ENCODE data around the gene NFKBIE. TPM values are rescaled to one million over a fixed set of nuclear protein-coding genes. Genes with fewer than 3 reads are reported as not detected.

Gene NFKBIE
- total and polyA plus RNA-seq, 8 donors, result 0.89 to 23.5 (median 10.3) TPM; not detected in 2

DNA sequence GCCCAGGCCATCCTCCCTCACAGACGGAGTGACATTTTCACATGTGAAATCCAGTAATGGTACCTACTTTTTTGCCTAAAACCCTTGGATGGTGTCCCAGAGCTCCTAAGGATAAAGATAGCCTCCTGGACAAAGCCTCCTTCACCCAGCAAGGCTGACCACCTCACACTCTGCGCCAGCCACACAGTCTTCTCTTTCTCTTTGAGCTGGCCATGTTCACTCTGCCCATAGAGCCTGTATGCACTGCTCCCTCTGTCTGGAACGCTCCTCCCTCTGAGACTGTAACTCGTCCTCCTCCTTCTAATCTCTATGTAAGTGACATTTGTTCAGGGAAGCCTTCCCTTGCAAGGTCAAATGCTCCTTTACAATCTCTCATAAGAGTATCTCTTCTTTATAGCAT lies 19.5 kb upstream of the NFKBIE start:
- H3K4me3 ChIP-seq, result no peak overlapping the region
- no peaks in the 10 kb centered on the region for H3K4me1 ChIP-seq
- no peak for DNase-seq
- TF ChIP-seq POLR2AphosphoS5 (IDR thresholded peaks at IDR 0.05) (no peak), EP300 (IDR thresholded peaks at IDR 0.05) (no peak), POLR2A (IDR thresholded peaks at IDR 0.05) (no peak)
- TF ChIP-seq, protein P1, sequence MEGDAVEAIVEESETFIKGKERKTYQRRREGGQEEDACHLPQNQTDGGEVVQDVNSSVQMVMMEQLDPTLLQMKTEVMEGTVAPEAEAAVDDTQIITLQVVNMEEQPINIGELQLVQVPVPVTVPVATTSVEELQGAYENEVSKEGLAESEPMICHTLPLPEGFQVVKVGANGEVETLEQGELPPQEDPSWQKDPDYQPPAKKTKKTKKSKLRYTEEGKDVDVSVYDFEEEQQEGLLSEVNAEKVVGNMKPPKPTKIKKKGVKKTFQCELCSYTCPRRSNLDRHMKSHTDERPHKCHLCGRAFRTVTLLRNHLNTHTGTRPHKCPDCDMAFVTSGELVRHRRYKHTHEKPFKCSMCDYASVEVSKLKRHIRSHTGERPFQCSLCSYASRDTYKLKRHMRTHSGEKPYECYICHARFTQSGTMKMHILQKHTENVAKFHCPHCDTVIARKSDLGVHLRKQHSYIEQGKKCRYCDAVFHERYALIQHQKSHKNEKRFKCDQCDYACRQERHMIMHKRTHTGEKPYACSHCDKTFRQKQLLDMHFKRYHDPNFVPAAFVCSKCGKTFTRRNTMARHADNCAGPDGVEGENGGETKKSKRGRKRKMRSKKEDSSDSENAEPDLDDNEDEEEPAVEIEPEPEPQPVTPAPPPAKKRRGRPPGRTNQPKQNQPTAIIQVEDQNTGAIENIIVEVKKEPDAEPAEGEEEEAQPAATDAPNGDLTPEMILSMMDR (IDR thresholded peaks at IDR 0.05), result no peak
- H3K27ac ChIP-seq, result no peak overlapping the region
- intact Hi-C loops (cut with DNase I; ENCODE audit: low total_unique reads), result no loop called here
- H3K9me3 ChIP-seq, result no peaks in the 10 kb centered on the region
- peaks cover 0 to 73% (median 32%) of the 10 kb centered on the region in 3 donors for H3K27me3 ChIP-seq
- H3K36me3 ChIP-seq, result no peaks in the 10 kb centered on the region
- WGBS, 5 donors, result 45 to 63% (median 62%) methylated on average over 4 of the region's 4 CpGs

DNA sequence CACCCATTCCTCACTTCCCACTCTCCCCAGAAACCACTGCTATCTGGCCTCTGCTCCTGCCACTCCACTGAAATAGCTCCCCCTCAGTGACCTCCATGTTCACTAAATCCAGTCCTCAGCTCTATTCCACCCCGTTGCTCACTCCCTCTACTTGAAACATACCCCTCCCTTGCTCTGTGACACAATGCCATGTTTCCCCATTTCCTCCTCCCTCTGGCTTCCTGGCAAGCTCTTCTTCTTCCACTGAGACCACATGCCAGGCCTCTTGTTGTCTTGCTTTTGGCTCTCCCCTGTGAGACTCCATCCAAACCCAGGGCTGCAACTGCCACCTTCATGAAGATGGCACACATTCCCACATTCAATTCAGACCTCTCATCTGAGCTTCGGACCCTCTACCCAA lies 18.8 kb upstream of the NFKBIE start:
- WGBS, 5 donors, result 44 to 53% (median 48%) methylated on average over 2 of the region's 2 CpGs
- Histone ChIP-seq H3K36me3 (no peaks in the 10 kb centered on the region), H3K27me3 (peaks cover 0 to 71% (median 25%) of the 10 kb centered on the region in 3 donors), H3K4me3 (no peak overlapping the region), H3K9me3 (no peaks in the 10 kb centered on the region), H3K4me1 (no peaks in the 10 kb centered on the region), H3K27ac (no peak overlapping the region)
- TF ChIP-seq, protein P1 (IDR thresholded peaks at IDR 0.05), result no peak
- TF ChIP-seq POLR2A (IDR thresholded peaks at IDR 0.05) (no peak), EP300 (IDR thresholded peaks at IDR 0.05) (no peak), POLR2AphosphoS5 (IDR thresholded peaks at IDR 0.05) (no peak)
- DNase-seq, result no peak
- intact Hi-C loops (cut with DNase I; ENCODE audit: low total_unique reads), result no loop called here

DNA sequence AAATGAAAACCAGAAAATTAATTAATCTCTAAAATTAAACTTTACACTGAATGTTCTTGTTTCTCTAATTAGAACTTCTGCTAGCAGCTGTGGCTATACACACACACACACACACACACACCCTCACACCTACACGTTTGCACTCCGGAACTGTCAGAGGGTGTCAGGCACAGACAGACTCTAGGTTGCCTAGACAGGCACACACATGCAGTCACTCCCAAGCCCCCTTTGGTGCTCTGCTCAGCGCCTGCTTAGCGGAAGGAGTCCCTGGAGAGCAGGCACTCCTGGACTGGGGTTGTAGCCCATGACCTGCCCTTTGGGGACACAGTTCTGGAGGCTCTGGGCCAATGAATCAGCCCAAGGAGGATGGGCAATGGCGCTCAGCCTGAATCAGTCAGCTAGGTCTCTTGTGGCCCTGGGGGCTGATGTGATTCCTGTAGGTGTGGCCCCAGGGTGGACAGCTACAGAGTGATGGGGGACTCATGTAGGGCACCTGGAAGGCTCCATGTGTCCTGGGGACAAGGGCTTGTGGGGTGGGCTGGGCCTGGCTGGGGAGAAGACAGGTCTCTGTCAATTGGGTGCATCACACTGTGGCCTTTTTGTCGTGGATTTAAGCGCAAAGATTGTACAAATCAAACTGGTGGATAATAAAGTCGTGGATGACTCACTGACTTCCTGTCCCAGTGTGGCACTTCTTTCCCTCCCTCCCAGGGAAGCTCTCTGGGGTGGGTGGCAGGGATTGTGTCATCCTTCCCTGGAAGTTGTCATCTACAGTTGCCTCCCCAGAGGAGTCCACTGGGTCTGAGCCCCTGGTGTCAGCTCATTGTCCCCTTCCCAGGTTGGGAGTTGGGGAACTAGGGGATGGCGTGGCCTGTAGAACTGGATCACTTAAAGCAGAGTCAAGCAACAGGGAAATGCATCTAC lies 13.7 kb upstream of the NFKBIE start:
- Histone ChIP-seq H3K4me3 (no peak overlapping the region), H3K36me3 (no peaks in the 10 kb centered on the region), H3K27me3 (peaks cover 0 to 74% (median 41%) of the 10 kb centered on the region in 3 donors), H3K27ac (no peak overlapping the region), H3K9me3 (no peaks in the 10 kb centered on the region), H3K4me1 (peaks cover 10 to 13% (median 12%) of the 10 kb centered on the region in 4 donors)
- WGBS, 5 donors, result 54 to 77% (median 63%) methylated on average over 6 to 9 of the region's 9 CpGs
- no peak for DNase-seq
- TF ChIP-seq POLR2A (IDR thresholded peaks at IDR 0.05) (no peak), EP300 (IDR thresholded peaks at IDR 0.05) (no peak), POLR2AphosphoS5 (IDR thresholded peaks at IDR 0.05) (no peak)
- TF ChIP-seq, protein P1 (IDR thresholded peaks at IDR 0.05), result no peak
- intact Hi-C loops (cut with DNase I; ENCODE audit: low total_unique reads), result no loop called here

DNA sequence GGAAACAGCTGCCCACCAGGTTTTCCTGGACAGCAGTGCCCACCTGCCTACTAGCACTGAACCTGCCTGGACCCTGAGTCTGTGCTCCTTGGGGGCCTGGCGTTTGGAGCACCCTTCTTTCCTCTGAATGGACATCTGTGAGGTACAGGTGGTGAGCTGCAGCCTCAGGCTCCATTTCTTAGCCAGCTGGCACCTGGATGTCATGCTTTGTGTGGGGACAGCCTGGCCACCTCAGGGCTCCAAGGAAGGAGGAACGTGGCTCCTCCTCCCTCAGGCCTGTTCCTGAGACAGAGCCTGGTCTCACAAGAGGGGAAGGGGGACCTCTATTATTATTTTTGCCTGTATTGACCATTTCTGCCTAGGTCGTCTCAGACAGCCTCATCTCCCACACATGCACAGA lies 13.0 kb upstream of the NFKBIE start:
- Histone ChIP-seq H3K9me3 (no peaks in the 10 kb centered on the region), H3K27ac (no peak overlapping the region), H3K27me3 (peaks cover 0 to 74% (median 46%) of the 10 kb centered on the region in 3 donors), H3K4me1 (peaks cover 10 to 13% (median 12%) of the 10 kb centered on the region in 4 donors), H3K36me3 (no peaks in the 10 kb centered on the region), H3K4me3 (no peak overlapping the region)
- intact Hi-C loops (cut with DNase I; ENCODE audit: low total_unique reads), result no loop called here
- 51 to 68% (median 65%) methylated on average over 2 to 3 of the region's 3 CpGs for WGBS, 5 donors
- DNase-seq, result no peak
- TF ChIP-seq POLR2A (IDR thresholded peaks at IDR 0.05), result no peak

DNA sequence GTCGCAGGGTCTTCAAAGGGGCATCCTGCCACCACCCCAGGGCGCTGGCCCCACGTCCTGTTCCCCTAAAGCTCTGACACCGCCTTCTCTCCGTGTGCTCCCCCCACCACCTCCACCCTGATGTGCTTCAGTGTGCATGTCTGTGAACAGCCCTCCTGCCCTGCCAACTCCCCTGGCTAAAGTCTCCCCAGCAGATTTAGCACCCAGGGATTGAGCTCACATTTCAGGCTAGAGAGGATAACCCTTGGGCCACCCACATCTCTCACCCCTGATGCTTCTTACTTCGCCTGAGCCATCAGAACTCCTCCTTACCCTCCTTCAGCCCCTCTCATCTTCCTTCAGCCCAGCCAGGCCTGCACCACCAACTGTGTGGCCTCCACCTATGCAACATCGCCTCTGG lies 12.4 kb upstream of the NFKBIE start:
- TF ChIP-seq, protein P1 (IDR thresholded peaks at IDR 0.05), result no peak
- TF ChIP-seq POLR2AphosphoS5 (IDR thresholded peaks at IDR 0.05) (no peak), EP300 (IDR thresholded peaks at IDR 0.05) (no peak), POLR2A (IDR thresholded peaks at IDR 0.05) (no peak)
- Histone ChIP-seq H3K4me1 (peaks cover 10 to 13% (median 12%) of the 10 kb centered on the region in 4 donors), H3K27me3 (peaks cover 0 to 77% (median 51%) of the 10 kb centered on the region in 3 donors), H3K9me3 (no peaks in the 10 kb centered on the region), H3K36me3 (no peaks in the 10 kb centered on the region), H3K4me3 (no peak overlapping the region), H3K27ac (no peak overlapping the region)
- intact Hi-C loops (cut with DNase I; ENCODE audit: low total_unique reads), result no loop called here
- 73 to 83% (median 80%) methylated on average over 7 of the region's 7 CpGs for WGBS, 5 donors
- DNase-seq, result no peak
